PC-3 (cell line): ENCODE data around the gene PTCD1.

ENCODE experiments used
- CTCF ChIP-seq: fragments of 300-600 bp; sonication (generic); conservative IDR thresholded peaks from 2 replicates; pipeline ENCODE4 v1.5.1; 2017; ENCODE audit warnings: antibody characterized with exemption, low read depth, mild to moderate bottlenecking, low read length
- EZH2 ChIP-seq: fragments of 300-600 bp; sonication (generic); IDR thresholded peaks from one replicate; pipeline ENCODE4 v1.6.1; 2017; ENCODE audit warnings: antibody characterized with exemption, mild to moderate bottlenecking, low read length; ENCODE audit not compliant: unreplicated experiment

- TF ChIP-seq CTCF: no peak
- TF ChIP-seq EZH2: no peak
These were observed 63.4 kb downstream of the PTCD1 start for GRCh38 chr7:99375070-99375807.
